GM21360 (cell line): Measurements from ENCODE around the gene IFNGR1.
"Not testable (repeated sequence)": the region's sequence is repeated elsewhere in the genome, so short reads cannot be mapped to it uniquely, and the experiment has no call there.

Experiments
- ATAC-seq: cut with Tn5 transposase; IDR thresholded peaks from one replicate; pipeline ENCODE4 v1.9.1; 2021; ENCODE audit warnings: mild to moderate bottlenecking, moderate library complexity; ENCODE audit not compliant: unreplicated experiment

Gene IFNGR1

GRCh38 chr6:137218917-137219663 is at the start of gene IFNGR1:
Gene IFNGR1 (minus strand): TSS chr6:137219385. CDS start chr6:137219327, 58 bp downstream.
- ATAC-seq: peak; percentile 83

DNA sequence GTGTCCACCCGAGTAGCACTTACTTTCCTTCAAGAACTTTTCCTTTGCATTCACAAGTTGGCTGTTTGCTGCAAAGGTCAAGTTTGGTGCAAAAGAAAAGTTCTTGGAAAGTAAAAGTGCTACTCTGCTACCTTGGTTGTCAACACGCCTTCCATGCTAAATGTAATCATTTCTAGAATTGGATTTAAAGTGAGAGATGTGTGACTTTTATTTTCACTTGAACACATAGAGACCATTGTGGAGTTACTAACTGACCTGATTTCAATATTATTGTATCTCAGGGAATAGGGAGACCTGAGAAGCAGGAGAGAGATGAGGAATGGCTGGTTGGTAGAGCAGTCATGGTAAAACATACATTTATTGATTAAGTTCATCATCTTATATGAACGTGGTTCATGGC is 49.7 kb upstream of the IFNGR1 start:
- ATAC-seq: no peak

DNA sequence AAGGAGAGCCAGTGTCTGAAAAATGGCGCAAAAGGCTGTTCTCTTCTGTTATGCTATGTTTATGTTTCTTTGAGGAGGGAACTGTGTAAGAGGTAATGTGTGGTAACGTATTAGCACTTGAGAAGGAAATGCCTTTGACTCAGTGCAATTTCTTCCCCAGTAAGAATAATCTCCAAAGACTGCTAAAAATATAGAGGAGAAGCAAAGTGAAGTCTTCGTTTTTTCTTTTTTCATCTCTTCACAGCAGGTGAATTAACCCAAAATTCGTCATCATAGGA is 47.1 kb upstream of the IFNGR1 start:
- no peak for ATAC-seq

- no peak for ATAC-seq
These were observed 46.5 kb upstream of the IFNGR1 start for GRCh38 chr6:137265561-137266308.

- ATAC-seq: no peak
These were observed 45.3 kb upstream of the IFNGR1 start for GRCh38 chr6:137264311-137265075.

DNA sequence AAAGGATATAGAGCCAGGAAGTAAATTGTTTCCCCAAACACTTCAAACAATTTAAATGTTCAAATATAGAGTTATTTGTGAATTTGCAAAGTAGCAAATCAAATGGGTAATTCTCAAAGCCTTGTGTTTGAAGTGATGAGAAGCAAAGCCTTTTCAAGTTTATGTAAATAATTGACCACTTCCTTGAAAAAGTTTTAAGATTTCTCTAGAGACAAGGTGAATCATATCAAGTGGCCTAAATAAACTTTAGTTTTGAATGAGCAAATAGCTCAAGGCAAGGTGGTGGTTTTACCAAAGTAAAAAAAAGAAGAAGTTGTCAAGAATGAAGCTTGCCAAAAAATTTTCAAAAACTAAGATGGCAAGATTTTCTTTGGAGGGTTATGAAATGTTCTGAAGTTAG is 42.6 kb upstream of the IFNGR1 start:
- ATAC-seq: no peak

GRCh38 chr6:137261361-137261760 is 42.2 kb upstream of the IFNGR1 start:
- no peak for ATAC-seq

- no peak for ATAC-seq
These were observed 41.0 kb upstream of the IFNGR1 start for GRCh38 chr6:137260217-137260616.

- no peak for ATAC-seq
These were observed 40.2 kb upstream of the IFNGR1 start for GRCh38 chr6:137259349-137259748.

DNA sequence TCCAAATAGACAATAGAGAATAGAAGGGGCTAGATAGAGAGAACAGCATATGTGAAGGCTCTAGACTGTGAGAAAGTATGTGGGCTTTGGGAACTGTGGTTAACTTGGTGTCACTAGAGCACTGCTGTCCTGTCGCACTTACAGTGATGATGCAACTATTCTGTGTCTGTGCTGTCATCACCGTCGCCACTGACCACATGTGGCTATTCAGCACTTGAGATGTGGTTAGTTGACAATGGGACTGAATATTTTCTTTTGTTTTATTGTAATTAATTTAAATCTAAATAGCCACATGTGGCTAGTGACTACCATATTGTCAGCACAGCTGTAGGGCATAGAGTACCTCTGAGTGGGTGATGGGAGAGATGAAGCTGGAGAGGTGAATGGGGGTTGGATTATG is 39.0 kb upstream of the IFNGR1 start:
- ATAC-seq: no peak

DNA sequence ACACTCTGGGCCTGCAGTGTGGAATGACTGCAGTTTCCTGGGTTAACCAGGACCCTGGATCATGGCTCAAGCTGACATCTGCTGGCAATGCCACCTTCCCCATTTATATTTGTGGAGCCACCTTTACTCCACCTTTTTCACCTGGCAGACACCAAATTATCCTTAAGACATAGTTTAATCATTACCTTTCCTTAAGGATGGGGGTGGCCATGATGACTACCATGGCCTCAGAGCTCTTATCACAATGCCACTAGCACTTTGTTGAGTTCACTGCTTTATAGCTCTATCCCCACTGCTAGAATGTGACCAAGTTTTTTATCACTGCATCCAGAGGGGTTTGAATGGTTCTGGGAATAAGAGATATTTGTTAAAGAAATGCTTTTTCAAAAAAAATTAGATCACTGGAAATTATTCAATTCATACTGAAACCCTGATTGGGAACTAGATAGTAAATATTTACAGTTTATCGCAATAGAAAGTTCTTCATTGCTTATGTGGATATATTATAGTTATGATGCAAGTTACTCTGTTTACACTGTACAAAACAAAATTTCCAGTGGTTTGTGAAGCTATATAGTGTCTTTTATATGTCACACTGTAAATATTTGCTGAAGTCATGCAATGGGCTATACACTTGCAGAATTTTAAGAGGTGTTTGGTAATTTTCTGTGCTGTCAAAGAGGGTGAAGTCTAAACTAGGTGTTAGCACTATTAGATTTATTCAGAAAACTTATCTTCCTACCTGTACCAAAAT is 37.3 kb upstream of the IFNGR1 start:
- ATAC-seq: no peak

- no peak for ATAC-seq
These were observed 35.8 kb upstream of the IFNGR1 start for GRCh38 chr6:137254966-137255365.

DNA sequence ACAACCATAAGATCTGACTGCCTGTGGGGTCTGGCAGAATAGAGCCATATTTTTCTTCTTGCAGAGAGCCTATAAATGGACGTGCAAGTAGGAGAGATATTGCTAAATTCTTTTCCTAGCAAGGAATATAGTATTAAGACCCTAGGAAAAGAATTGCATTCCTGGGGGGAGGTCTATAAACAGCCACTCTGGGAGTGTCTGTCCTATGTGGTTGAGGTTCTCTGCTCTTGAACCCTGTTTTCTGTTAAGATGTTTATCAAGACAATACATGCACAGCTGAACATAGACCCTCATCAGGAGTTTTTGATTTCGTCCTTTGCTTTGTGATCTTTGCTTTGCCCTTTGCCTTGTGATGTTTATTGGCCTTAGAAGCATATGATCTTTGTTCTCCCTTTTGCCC is 35.2 kb upstream of the IFNGR1 start:
- not testable (repeated sequence) for ATAC-seq

DNA sequence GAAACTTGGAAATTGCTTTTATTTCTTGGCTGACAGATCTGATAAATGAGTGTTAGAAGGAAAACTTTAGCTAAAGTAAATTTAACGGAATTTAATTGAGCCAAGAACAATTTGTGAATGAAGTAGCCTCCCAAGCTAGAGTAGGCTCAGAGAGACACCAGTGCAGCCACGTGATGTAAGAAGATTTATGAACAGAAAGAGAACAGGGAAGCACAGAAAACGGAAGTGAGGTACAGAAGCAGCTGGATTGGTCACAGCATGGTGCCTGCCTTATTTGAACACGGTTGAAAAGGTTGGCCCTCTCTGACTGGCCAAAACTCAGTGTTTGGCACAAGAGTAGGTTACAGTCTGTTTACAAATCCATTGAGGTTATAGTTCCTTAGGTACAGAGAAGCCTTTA is 29.5 kb upstream of the IFNGR1 start:
- ATAC-seq: no peak

- ATAC-seq: no peak
These were observed 28.5 kb upstream of the IFNGR1 start for GRCh38 chr6:137247724-137248123.

DNA sequence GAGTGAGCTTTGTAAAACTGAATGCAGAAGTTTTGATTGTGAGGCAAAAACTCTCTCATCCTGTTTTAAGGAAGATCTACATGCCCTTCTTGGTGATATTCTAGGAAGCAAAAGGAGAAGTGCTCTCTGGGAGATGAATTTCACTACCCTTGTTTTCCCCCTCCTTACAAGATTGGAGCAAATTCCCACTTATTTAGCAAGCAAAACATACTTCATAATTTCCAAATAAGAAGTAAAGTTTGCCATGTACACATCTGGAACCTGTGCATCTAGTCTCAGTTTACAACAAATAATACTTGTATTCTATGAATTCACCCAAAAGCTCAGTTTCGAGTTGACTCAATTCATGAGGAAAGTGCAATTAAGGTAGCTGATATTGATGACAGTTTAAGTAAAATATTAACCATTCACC is 27.6 kb upstream of the IFNGR1 start:
- ATAC-seq: no peak

GRCh38 chr6:137246164-137246563 is 27.0 kb upstream of the IFNGR1 start:
- no peak for ATAC-seq

DNA sequence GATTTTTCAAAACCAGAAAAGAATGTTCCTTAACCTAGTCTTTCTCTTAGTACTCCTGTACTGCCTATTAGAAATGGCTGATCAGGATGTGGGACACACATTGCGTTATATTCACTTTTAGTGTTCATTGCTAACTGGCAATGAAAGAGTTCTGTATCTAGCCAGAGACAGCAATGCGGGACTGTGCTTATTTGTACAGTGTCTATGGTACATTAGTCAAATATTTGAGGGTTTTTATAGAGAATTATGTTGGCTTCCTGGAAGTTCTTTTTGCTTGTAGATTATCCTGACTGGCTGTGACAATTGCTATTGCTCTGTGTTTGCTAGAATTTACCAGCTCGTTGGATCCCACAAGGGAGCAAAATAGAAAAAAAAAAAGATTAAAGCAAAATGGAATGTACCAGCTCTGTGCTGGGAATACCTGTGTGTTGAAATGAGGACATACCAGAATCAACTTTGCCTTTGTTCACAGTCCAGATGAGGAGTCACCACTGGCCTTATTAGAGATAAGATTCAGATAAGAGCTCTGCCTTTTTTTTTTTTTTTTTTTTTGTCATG is 22.4 kb upstream of the IFNGR1 start:
- no peak for ATAC-seq

DNA sequence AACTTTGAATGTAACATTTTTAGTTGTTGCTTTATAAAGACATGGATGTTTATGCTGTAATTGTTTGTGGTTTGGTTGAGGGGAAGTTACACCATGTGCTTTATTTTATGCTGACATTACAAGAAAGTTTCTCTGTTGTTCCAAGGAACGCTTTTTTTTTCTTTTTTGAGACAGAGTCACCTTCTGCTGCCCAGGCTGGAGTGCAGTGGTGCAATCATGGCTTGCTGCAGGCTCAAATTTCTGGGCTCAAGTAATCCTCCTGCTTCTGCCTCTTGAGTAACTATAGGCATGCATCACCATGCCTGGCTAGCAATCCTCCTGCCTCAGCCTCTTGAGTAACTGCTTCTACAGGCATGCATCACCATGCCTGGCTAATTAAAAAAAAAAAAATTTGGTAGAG is 21.0 kb upstream of the IFNGR1 start:
- no peak for ATAC-seq

DNA sequence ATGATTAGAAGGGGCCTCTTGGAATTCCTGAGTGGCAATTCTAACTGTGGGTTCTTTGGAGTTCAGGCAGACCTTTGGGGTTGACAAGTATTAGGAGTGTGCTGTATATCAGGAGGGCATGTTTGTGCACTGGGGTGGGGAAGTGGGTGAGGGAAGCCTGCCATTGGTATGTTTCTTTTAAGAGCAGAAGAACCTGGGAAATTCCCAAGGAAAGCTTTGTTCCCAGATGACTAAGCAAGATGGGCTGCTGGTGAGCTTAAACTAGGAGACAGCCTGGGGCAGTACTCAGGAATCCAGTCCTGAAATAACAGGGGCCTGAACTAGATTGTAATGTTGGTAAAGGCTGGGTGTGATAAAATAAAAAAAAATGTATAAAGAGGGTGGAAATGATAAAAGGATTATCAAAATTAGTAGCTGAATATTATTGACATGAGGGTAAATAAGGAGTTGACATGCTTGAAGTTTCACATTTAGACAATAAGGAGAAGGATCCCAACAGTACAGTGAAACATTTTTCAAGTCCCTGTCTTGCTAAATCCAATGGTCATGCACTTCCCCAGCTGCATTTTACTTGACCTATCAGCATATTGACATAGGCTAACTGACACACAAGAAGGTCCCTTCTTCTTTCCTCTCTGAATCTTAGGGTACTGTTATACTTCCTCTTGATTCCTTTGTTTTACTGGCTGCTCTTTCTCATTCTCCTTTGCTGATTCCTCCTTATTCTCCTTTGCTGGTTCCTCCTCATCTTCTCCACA is 18.4 kb upstream of the IFNGR1 start:
- ATAC-seq: no peak
